Keratinocyte (primary cell): Measurements from ENCODE around the gene PRL. TPM values are rescaled to one million over a fixed set of nuclear protein-coding genes. Genes with fewer than 3 reads are reported as not detected.

Source experiments
- DNase-seq: peaks from one replicate; pipeline ENCODE4 v3.0.0-alpha.2; 2011; ENCODE audit warnings: low read depth, missing footprints, low spot score
- FAIRE-seq: peaks from 2 replicates; lab custom pipeline; 2011; peaks lifted over from hg19 to GRCh38; lab: Jason Lieb, UNC
- H2AFZ ChIP-seq: 2 replicates; pipeline ENCODE4 v1.6.0; 2012; ENCODE audit warnings: low read length, control low read depth, inconsistent platforms; ENCODE audit not compliant: control insufficient read depth
- H3K27ac ChIP-seq: 2 replicates; pipeline ENCODE4 v1.5.1; 2011; ENCODE audit warnings: low read length; ENCODE audit not compliant: control insufficient read depth, insufficient read depth
- H3K27me3 ChIP-seq: 3 replicates; pipeline ENCODE4 v1.6.0; 2011; ENCODE audit warnings: low read length; ENCODE audit not compliant: control insufficient read depth, insufficient read depth; ENCODE audit errors: extremely low read depth
- H3K36me3 ChIP-seq, 2 experiments: 2 replicates in 1 of 2; 3 replicates in 1 of 2; pipeline ENCODE4 v1.5.1; 2011; ENCODE audit warnings: low read length in 2 of 2, mild to moderate bottlenecking in 1 of 2; ENCODE audit not compliant: control insufficient read depth in 2 of 2, insufficient read depth in 2 of 2; ENCODE audit errors: extremely low read depth in 1 of 2
- H3K4me1 ChIP-seq: 3 replicates; pipeline ENCODE4 v1.5.1; 2011; ENCODE audit warnings: low read length; ENCODE audit not compliant: control insufficient read depth, insufficient read depth; ENCODE audit errors: extremely low read depth
- H3K4me2 ChIP-seq: 3 replicates; pipeline ENCODE4 v1.6.0; 2011; ENCODE audit warnings: low read depth, low read length; ENCODE audit not compliant: control insufficient read depth, insufficient read depth; ENCODE audit errors: extremely low read depth
- H3K4me3 ChIP-seq, 3 experiments: fragments of 200-600 bp in 1 of 3; sonication (generic) in 1 of 3; 2 replicates in 2 of 3; 3 replicates in 1 of 3; pipeline ENCODE4 v1.5.1; 2011 to 2016; ENCODE audit warnings: low read length in 3 of 3, mild to moderate bottlenecking in 3 of 3, control low read depth in 2 of 3, inconsistent platforms in 1 of 3, low read depth in 1 of 3, mixed read lengths in 1 of 3, mixed run types in 1 of 3, moderate library complexity in 1 of 3; ENCODE audit not compliant: control insufficient read depth in 2 of 3, insufficient read depth in 2 of 3; ENCODE audit errors: extremely low read depth in 1 of 3
- H3K79me2 ChIP-seq: 2 replicates; pipeline ENCODE4 v1.6.0; 2012; ENCODE audit warnings: low read length; ENCODE audit not compliant: control insufficient read depth, insufficient read depth
- H3K9ac ChIP-seq: 3 replicates; pipeline ENCODE4 v1.6.0; 2011; ENCODE audit warnings: low read length; ENCODE audit not compliant: control insufficient read depth, insufficient read depth; ENCODE audit errors: extremely low read depth
- H3K9me1 ChIP-seq: 3 replicates; pipeline ENCODE4 v1.6.0; 2011; ENCODE audit warnings: low read length; ENCODE audit not compliant: control insufficient read depth, insufficient read depth; ENCODE audit errors: extremely low read depth
- H3K9me3 ChIP-seq: 2 replicates; pipeline ENCODE4 v1.5.1; 2012; ENCODE audit warnings: low read depth, low read length; ENCODE audit not compliant: control insufficient read depth
- H4K20me1 ChIP-seq: 3 replicates; pipeline ENCODE4 v1.6.0; 2011; ENCODE audit warnings: low read length; ENCODE audit not compliant: control insufficient read depth, insufficient read depth; ENCODE audit errors: extremely low read depth
- CTCF ChIP-seq, 3 experiments: IDR thresholded peaks in 1 of 3; conservative IDR thresholded peaks in 1 of 3; optimal IDR thresholded peaks in 1 of 3; 2 replicates in 2 of 3; 3 replicates in 1 of 3; pipeline versions ENCODE3 to v1.5.1; 2011; ENCODE audit warnings: low read length in 3 of 3, mild to moderate bottlenecking in 3 of 3, moderate library complexity in 2 of 3, control low read depth in 1 of 3, inconsistent platforms in 1 of 3; ENCODE audit not compliant: insufficient read depth in 2 of 3; ENCODE audit errors: extremely low read depth in 1 of 3
- EZH2 ChIP-seq: IDR thresholded peaks from one replicate; pipeline ENCODE4 v1.6.1; 2012; ENCODE audit warnings: inconsistent platforms, mild to moderate bottlenecking, low read length, moderate library complexity
- dilution Hi-C: fragments of 300-500 bp; cut with MboI; formaldehyde crosslinking; loops from one replicate; pipeline ENCODE4 v1.7.0; 2020; ENCODE audit warnings: low sequenced_read_pairs; ENCODE audit not compliant: extremely low pct_ligation_motif_present
- polyA plus RNA-seq, 5 experiments: library from polyadenylated mRNA; depleted of rRNA in 3 of 5; stranded (reverse) in 3 of 5; stranded (forward) in 1 of 5; unstranded in 1 of 5; fragments of >200 nt; gene quantifications; 1 replicate in 1 of 5; 2 replicates in 3 of 5; 3 replicates in 1 of 5; pipeline versions ENCODE4 v1.2.1 to v1.2.3, GENCODE V29; 2011 to 2012; ENCODE audit warnings: missing spikeins in 2 of 5, low read depth in 1 of 5, low replicate concordance in 1 of 5

PRL gene
- polyA plus RNA-seq, 1 donor (not counting 4 experiments of a cell fraction or from before 2014, with no cell fraction given) = not detected

GRCh38 chr6:22249711-22250350 lies 47.0 kb downstream of the PRL start:
- Histone ChIP-seq H3K9ac (no peak overlapping the region), H4K20me1 (no peaks in the 10 kb centered on the region), H3K4me1 (peaks cover 11% of the 10 kb centered on the region), H2AFZ (no peak overlapping the region), H3K4me3 (no peak overlapping the region), H3K4me2 (no peak overlapping the region), H3K27ac (no peak overlapping the region), H3K36me3 (no peaks in the 10 kb centered on the region), H3K9me1 (no peaks in the 10 kb centered on the region), H3K9me3 (no peaks in the 10 kb centered on the region), H3K79me2 (no peaks in the 10 kb centered on the region), H3K27me3 (no peaks in the 10 kb centered on the region)
- dilution Hi-C loops = no loop called here
- no peak for TF ChIP-seq EZH2
- no peak for TF ChIP-seq CTCF (optimal IDR thresholded peaks at IDR 0.05 in 1 of 3, IDR thresholded peaks at IDR 0.05 in 1 of 3, conservative IDR thresholded peaks at IDR 0.05 in 1 of 3; ENCODE audit: extremely low read depth in 1 of 3, insufficient read depth in 2 of 3, low read length in 3 of 3)
- FAIRE-seq = no peak
- no peak for DNase-seq

GRCh38 chr6:22248513-22249308 lies 48.1 kb downstream of the PRL start:
- TF ChIP-seq EZH2 = no peak
- DNase-seq = no peak
- Histone ChIP-seq H2AFZ (no peak overlapping the region), H3K9me3 (no peaks in the 10 kb centered on the region), H3K4me1 (peaks cover 11% of the 10 kb centered on the region), H3K27me3 (no peaks in the 10 kb centered on the region), H3K27ac (no peak overlapping the region), H3K36me3 (no peaks in the 10 kb centered on the region), H3K79me2 (no peaks in the 10 kb centered on the region), H3K4me3 (no peak overlapping the region), H4K20me1 (no peaks in the 10 kb centered on the region), H3K9me1 (no peaks in the 10 kb centered on the region), H3K9ac (no peak overlapping the region), H3K4me2 (no peak overlapping the region)
- dilution Hi-C loops = no loop called here
- no peak for FAIRE-seq
